GM18520 (cell line): ENCODE data around the gene LARGE1.

Experiments used
- ATAC-seq: cut with Tn5 transposase; IDR thresholded peaks from one replicate; pipeline ENCODE4 v1.9.1; 2021; ENCODE audit not compliant: unreplicated experiment

Gene LARGE1

DNA sequence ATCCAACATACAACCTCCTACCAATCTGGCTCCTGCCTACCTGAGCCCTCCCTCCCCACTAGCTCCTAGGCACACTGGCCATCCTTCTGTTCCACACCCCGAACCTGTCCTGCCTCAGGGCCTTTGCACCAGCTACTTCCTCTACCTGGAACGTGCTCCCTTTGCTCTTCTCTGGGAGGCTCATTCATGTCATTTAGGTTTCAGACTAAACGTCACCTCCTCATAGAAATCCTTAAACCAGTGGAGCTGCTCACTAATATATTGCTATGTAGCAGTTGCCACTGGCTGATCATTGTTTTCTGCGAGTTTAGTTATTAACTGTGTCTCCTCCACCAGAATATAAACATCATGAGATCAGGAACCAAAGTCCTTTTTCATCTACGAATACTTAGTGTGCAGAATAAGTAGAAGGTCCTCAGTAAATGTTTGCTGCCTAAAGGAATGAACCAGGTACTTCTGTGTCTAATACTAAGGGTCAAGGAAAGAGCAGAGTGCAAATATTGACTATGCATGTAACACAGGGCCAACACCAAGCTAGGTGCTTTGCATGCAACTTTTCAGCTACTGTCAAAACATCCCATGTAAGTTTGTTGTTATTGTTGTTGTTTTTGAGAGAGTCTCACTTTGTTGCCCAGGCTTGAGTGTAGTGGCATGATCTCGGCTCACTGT is 584.5 kb downstream of the LARGE1 start:
- ATAC-seq, result no peak

DNA sequence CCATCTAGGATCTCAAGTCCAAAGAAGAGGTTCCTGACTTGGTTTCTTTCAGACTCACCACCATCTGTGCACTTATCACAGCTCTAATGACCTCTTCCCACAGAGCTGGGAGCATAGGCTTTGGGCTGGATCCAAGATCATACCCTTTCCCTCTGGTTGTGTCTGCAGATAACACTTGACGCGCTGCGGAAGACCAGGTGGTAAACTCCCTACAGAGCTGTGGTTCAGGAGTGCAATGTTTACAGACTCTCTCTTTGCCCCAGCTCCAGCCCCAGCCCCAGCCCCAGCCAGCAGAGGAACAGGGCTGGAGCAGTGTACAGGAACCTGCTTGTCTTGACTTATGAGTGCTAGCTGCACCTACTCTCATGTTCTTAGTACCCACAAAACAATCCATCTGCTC is 587.7 kb downstream of the LARGE1 start:
- ATAC-seq, result no peak

DNA sequence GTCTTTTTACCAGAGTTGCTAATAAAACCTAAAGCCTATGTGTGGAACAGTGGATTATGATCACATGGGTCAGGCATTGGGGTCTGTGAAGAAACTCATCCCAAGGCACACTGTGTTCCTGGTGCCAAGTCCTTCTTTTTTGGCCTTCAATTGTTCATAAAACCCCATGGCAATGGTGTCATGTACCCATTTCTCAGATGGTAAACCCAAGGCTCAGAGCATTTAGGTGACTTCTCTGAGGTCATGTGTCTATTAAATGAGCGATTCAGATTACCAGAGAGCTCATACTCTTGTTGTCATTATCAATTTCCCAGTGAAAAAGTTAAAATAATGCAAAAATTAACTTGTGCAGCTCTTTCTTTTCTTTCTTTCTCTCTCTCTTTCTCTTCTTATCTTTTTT is 589.3 kb downstream of the LARGE1 start:
- ATAC-seq, result no peak

DNA sequence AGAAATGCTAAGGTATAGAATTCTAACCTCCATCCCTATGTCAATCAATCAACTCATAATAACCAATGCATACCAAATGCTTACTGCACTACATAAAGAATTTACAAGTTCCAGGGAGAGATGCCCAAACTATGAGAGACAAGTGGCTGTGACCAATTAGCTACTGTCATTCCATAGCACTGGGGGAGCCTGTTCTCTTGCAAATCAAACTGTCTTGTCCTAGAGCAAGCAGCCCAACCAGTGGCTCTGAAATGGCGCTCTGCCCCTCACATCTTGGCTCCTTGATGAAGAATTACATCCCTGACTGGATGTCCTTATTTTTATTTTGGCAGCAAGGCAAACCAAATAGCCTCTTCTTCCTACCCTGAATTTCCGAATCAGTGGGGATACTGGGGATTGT is 589.7 kb downstream of the LARGE1 start:
- ATAC-seq, result no peak

DNA sequence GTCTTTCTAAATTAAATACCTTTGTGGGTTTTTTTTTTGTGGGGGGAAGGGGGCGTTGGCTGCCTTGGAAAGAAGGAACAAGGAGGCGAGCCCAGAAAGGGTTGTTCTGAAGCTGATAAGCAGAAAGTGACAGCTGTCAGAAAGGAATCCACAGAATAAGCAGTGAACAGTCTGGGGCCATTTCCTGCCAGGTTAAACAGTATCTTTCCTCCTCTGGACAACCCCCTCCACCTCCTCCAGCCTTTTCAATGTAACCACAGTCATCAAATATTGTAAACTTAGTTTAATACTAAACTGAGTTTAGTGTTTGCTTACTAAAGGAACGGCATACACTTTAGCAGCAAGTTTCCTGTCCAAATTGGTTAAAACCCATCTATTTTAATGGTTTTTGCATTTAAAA is 590.9 kb downstream of the LARGE1 start:
- ATAC-seq, result no peak

DNA sequence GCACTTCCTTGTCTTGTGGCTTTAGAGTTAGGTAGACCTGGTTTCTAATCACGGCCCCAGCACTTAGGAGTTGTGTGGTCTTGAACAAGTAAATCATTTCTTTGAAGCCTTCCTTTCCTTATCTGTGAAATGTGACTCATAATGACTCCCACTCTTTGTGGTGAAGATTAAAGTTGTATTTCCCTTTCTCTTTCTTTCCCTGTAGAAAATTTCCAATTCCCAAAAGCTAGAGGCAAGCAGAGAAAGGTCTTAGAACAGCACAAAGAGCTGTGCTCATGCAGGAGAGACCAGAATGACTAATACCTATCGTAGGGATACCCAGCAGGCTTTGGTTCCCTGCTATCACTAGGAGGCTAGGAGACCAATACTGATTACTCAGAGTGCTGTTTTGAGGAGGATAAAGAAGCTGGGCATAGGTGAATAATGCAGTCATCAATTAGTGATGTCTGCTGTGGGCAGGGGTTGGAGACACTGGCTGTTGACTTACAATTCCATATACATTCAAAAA is 591.4 kb downstream of the LARGE1 start:
- ATAC-seq, result no peak

DNA sequence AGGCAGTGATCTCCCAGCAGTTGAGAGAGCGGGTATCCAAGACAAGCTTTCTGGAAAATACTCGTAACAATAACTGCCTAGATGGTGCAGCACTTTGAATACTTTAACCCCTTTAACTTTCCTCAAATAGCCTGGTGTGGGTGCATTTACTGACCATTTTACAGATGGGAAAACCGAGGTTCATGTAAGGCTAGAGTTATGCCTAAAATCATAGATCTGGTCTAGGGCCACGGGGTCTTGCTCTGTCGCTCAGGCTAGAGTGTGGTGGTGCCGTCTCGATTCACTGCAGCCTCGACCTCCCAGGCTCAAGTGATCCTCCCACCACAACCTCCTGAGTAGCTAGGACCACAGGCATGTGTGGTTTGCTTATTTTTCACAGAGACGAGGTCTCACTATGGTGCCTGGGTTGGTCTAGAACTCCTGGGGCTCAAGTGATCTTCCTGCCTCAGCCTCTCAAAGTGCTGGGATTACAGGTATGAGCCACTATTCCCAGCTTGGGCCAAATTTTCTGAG is 592.9 kb downstream of the LARGE1 start:
- no peak for ATAC-seq

DNA sequence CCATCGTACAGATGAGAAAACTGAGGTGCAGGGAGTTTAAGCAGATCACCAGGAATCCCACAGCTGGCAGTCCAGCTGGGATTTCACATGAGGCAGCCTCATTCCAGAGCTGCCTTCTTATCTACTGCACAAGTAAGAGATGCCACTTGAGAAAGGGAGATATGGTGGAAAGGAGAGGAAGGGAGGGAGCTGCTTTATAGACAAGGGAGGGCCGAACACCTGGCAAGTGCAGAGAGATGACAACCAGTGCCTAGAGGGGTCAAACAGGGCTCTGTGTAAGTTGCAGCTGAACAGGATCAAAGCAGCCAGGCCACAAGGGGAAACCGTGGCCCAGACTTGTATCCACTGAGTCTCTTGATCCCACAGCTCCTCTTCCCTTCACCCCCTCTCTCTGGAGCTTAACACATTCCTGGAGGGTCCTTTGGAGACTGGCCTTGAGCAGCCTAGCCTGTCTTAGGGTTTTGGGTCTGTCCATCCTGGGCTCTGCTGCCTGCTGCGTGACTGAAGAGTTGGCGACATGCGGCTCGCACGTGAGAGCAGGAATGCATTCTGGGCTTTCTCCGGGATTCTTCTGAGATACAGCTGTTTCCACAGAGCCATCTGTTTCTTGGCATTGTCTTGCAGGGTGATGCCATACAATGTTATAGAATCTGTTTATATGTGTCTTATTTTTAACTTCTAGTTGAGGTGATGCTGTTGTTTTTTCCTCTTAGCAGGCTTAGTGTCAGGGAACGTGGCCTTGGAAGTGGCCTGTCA is 593.6 kb downstream of the LARGE1 start:
- no peak for ATAC-seq

DNA sequence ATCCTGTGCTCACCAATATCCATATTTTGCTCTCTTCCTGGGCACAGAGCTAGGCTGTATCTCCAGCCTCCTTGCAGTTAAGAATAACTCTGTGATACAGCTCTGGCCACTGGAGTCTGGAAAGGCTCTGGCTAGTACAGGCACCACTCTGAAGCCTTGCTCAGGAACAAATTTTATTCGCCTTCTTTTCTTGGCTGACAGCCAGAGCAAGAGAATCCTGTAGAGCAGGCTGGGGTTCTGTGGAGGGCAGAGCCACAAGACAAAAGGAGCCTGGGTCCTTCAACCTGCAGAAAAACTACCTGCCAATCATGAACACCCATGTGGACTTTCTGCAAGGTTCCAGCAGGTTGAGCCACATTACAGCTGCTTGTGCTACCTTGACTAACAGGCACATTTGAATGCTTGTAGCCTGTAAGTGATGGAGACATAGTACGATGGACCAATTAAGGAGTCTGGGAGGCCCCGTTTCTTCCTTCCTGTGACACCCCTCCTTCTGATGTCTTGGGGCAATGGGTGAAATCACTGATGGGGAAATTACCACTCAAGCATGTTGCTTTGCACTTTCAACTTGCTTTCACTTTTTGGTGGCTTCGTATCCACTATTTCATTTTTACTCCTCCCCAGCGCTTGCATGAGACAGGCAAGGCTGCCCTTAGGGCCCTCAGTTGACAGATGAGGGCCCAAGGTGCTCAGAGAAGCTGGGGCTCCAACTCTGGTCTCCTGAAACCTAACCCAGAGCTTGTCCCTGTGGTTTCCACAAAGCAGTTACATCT is 594.9 kb downstream of the LARGE1 start:
- ATAC-seq, result no peak

DNA sequence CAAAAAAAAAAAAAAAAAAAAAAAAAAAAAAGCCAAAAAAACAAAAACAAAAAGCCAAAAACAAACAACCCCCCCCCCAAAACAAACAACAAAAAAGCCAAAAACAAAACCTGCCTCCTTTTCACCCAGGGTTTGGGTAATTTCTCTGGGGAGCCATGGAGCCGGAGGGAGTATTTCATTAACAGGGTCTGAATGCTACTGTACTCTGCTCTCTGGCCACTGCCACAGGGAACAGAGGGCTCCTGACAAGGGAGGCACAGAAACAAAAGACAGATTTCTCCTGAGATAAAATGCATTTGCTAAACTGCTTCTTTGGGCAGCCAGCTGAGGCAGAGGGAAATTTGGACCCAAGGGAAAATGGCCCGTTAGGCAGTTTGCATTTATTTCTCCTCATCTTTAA is 596.0 kb downstream of the LARGE1 start:
- ATAC-seq, result no peak

DNA sequence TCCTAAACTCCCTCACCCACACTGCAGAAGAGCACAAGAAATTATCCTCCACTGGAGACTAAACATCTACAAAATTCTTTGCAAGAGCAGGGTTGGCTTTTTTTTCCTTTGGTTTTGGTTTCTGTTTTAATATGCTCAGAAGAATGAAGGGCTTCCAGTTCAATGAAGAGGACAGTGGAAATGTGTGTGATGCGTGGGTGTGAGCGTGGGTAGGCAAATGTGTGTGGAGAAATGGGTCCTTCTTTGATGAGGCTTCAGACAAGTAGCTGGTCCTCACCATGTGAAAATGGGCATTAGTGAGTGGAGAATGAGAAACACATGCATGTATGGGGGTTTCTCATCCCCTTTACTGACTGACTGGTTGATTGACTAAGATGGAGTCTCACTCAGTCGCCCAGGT is 598.8 kb downstream of the LARGE1 start:
- no peak for ATAC-seq

DNA sequence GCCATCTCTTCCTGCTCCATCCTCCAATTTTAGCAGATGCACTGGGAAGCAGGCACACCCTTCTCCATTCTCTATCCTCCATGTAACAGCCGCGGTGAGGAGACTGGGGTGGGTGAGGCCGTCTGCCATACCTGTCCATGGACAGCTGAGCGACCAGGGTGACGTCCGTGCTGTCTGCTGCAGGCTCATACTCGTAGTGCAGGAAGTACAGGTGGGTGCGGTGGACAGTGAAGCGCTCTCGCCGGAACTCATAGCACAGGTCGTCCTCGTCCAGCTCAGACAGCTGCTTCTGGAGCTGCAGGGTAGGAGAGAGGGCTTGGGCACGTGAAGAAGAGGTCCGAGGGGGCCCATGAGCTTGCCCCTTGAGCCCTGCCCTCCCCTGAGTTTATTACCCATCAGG is 604.3 kb downstream of the LARGE1 start:
- ATAC-seq, result no peak

DNA sequence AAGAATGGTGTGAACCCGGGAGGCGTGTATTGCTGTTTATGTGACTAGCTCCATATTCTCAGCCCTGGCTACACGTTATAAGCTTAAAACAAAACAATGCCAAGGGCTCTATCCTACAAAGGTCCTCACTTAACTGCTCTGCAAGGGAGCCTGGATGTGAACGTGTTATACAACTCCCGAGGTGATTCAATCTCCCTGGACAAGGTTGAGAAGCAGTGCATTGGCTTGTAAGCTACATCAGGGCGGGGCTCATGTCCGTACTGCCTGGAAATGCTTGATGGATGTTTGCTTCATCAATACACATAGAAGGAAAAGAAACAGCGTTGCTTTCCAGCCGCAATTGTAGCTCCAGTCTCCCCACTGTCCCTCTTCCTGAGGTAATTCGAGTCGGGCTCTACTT is 605.2 kb downstream of the LARGE1 start:
- no peak for ATAC-seq

DNA sequence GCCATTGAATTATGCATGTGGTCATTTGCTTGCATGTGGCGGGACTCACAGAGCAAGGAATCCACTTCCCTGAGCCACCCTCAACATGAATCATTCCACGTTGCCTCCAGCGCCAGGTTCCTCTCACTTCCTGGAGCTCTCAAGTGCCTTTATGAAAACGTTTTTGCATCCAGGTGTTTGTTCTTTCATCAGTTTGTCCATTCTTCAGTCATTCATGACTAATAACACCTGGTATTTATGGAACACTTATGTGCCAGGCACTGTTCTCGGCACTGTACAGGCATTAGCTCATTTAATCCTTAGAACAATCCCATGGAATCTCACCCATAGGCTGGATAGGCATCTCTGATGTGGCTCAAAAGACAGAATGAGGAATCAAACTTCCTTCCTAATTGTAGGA is 606.0 kb downstream of the LARGE1 start:
- no peak for ATAC-seq

DNA sequence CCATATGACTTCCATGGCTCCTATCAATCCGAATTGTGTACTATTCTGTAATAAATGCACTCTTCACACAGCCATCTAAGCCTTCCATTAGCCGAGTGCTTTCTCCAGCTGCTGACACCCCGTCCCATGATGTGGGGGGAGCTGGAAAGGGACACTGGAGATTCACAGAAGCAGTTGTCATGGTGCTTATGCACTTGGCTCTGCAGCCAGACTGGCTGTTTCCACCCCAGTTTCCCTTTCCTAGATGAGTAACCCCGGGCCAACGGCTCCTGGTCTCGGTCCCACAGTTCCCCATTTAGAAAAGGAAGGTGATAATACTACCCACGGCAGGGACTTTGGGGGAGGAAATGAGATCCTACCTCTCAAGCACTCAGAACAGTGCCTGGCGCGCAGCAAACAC is 617.2 kb downstream of the LARGE1 start:
- no peak for ATAC-seq

DNA sequence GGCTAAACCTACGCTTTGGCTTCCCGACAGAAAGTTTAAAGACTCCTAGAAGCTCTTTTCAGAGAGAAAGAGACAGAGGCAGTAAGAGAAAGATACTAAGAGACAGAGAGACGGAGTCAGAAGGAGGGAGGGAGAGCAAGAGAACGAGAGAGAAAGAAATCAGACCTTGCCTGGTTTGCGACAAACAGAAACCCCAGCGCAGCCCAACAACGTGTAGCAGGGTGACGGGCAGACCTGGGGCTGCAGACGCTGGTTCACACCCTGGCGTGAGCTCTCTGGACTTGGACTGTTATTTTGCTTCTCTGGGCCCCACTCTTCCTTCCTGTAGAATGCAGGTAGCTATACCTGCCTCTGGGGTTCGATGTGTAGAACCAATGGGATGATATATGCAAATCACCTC is 617.7 kb downstream of the LARGE1 start:
- no peak for ATAC-seq

DNA sequence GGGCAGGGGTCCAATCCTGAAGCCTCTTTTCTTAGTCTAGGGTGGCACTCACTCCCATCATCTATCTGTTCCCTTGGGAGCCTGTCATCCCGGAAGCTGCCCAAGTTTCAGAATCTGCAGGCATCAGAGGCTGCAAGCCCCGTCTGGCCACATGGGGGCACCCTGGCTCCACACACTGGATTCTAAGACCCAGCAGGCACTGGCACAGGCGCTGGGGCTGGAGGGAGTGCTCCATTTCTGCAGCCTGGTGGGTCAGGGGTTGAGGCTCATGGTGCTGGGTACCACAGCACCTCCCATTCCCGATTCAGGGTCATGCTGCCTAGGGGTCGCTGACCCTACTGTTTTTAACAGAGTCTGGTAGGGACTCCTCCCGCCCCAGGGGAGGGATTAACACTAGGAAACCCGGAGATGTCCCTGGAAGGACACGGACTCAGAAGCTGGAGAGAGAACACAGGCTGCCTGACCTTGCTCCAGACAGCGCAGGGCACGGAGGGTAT is 618.2 kb downstream of the LARGE1 start:
- ATAC-seq, result no peak

DNA sequence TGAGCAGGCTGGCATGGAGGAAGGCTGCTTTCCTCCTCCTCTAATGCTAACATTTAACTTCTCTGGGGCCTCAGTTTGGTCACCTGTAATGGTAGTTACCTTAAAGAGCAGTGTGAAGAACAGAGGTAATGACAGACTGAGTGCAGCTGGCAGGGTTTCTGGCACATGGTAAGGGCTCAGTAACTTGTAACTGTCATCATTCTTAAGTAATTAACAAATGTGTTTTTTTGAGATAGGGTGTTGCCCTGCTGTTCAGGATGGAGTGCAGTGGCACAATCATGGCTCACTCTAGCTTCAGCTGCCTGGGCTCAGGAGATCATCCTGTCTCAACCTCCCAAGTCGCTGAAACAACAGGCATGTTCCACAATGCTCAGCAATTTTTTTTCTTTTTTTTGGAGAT is 620.1 kb downstream of the LARGE1 start:
- ATAC-seq, result peak; percentile 6

DNA sequence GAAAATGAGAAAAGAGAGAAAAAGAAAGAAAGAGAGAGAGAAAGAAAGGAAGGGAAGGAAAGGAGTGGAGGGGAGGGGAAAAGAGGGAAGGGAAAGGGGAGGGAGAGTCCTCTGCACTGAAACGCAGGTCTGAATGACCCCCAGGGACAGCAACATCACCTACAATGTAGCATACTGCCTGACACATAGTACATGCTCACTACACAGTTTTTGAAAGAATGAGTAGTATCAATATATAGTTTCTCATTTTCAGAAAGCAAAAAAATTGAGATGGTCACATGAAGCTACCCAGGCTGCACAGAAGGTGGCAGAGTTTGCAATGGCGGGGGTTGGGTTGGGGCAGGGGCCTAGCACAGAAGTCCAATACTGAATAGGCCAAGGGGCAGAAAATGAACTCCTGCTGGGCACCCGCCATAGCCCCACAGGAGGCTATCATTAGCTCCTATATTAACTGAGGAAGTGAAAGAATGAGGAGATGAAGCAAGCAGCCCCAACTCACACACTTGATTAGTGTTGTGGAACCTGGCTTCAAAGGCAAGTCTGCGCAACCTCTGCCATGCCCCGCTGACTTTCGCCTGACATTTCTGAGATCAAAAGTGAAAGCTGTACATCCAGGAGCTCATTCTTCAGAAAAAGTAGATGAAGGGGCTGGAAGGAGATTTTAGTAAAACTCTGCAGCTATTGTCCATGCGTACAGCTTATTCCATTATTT is 620.9 kb downstream of the LARGE1 start:
- peak; percentile 72 for ATAC-seq

DNA sequence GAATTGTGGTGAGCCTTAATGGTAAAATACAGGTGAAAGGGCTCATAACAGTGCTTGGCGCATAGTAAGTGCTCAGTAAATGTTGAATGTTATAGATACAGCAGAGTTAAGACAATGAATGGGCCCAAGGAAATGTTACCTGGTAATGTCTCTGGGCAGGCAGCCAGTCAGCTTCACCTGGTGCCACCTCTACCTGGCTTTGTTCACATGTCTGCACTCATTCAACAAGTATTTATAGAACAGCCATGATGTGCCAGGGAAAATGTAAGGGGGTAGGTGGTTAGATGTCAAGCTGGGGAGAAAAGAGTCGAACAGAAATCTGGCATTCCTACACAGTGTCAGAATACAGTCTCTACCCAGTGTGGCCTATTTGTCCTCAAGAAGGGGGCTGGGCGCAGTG is 623.3 kb downstream of the LARGE1 start:
- no peak for ATAC-seq

DNA sequence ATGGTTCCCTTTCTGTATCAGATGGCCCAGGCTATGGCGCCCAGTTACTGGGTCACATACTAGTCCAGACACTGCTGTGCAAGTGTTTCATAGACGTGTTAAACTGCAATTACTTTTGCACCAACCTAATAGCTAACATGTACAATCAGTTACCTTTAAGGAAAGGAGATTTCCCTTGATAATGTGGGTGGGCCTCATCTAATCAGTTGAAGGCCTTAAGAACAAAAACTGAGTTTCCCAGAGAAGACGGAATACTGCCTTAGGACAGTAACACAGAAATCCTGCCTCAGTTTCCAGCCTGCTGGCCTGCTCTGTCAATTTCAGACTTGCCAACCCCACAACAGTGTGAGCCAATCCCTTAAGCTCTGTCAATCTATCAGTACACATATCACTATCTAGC is 632.2 kb downstream of the LARGE1 start:
- no peak for ATAC-seq
